HCT116 (cell line): Measurements from ENCODE around the gene PCCA. TPM values are rescaled to one million over a fixed set of nuclear protein-coding genes. Genes with fewer than 3 reads are reported as not detected.

Source experiments
- ATAC-seq: fragments of 200-7000 bp; cut with Tn5 transposase; 2 replicates; pipeline ENCODE4 v1.9.1; 2020; ENCODE audit warnings: mild to moderate bottlenecking, moderate library complexity
- BruUV-seq: library from RNA; stranded (reverse); fragments of 400-500 nt; replicated peaks from 2 replicates; lab custom pipeline; 2021; lab: Mats Ljungman, UMichigan
- CTCF ChIA-PET: fragments of 300-600 bp; sonication (Branson Sonifier 250); formaldehyde crosslinking; loops from one replicate; lab custom pipeline; 2021; ENCODE audit warnings: antibody characterized with exemption; lab: Charles Lee
- POLR2A ChIA-PET: fragments of 300-600, 350-600 bp; sonication (Branson Sonifier 250); formaldehyde crosslinking; loops from one replicate; lab custom pipeline; 2021; ENCODE audit warnings: antibody characterized with exemption; lab: Charles Lee
- RAD21 ChIA-PET, 2 experiments: fragments of 300-600 bp; sonication (Branson Sonifier 250); formaldehyde crosslinking; loops; one replicate each; lab custom pipeline; 2023; ENCODE audit warnings: low total read pairs in 2 of 2; ENCODE audit not compliant: uncharacterized antibody in 2 of 2, unreplicated experiment in 2 of 2, low non-redundant PET in 1 of 2; lab: Charles Lee
- DNase-seq: peaks from one replicate; pipeline ENCODE4 v3.0.0-alpha.2; 2010; ENCODE audit warnings: low read depth, low spot score
- H2AFZ ChIP-seq: fragments of 200-600 bp; shearing (Covaris generic), sonication (generic); 2 replicates; pipeline ENCODE4 v1.6.1; 2017; ENCODE audit warnings: low read depth, mixed run types, mixed read lengths, antibody characterized with exemption, low read length; ENCODE audit not compliant: poor library complexity, severe bottlenecking
- H3K27ac ChIP-seq: 2 replicates; pipeline ENCODE4 v1.5.1; 2012; ENCODE audit warnings: low read depth, low read length
- H3K27me3 ChIP-seq: fragments of 200-600 bp; sonication (generic); 2 replicates; pipeline ENCODE4 v1.6.1; 2016; ENCODE audit warnings: mixed run types, low read length, mixed read lengths; ENCODE audit not compliant: insufficient read depth
- H3K36me3 ChIP-seq, 2 experiments: fragments of 200-500 bp in 1 of 2; fragments of 200-600 bp in 1 of 2; sonication (Bioruptor generic) in 1 of 2; sonication (generic) in 1 of 2; 2 replicates each; pipeline versions ENCODE4 v1.5.1 to v1.6.1; 2014 to 2016; ENCODE audit warnings: low read length in 2 of 2, inconsistent platforms in 1 of 2, mixed read lengths in 1 of 2, mixed run types in 1 of 2; ENCODE audit not compliant: insufficient read depth in 2 of 2, control insufficient read depth in 1 of 2
- H3K4me1 ChIP-seq, 2 experiments: fragments of 200-600 bp in 1 of 2; sonication (generic) in 1 of 2; 2 replicates each; pipeline versions ENCODE4 v1.5.1 to v1.6.1; 2012 to 2017; ENCODE audit warnings: low read length in 2 of 2, inconsistent platforms in 1 of 2, mild to moderate bottlenecking in 1 of 2, mixed read lengths in 1 of 2, mixed run types in 1 of 2, moderate library complexity in 1 of 2; ENCODE audit not compliant: insufficient read depth in 2 of 2, control insufficient read depth in 1 of 2
- H3K4me2 ChIP-seq: fragments of 200-600 bp; sonication (generic); 2 replicates; pipeline ENCODE4 v1.6.1; 2017; ENCODE audit warnings: mixed run types, low read length, mixed read lengths
- H3K4me3 ChIP-seq, 2 experiments: fragments of 200-600 bp in 1 of 2; sonication (generic) in 1 of 2; replicated peaks in 1 of 2; 2 replicates each; pipeline ENCODE4 v1.5.1; 2011 to 2016; ENCODE audit warnings: low read length in 2 of 2, control low read depth in 1 of 2, low read depth in 1 of 2, mild to moderate bottlenecking in 1 of 2, mixed read lengths in 1 of 2, mixed run types in 1 of 2
- H3K79me2 ChIP-seq: fragments of 200-600 bp; sonication (generic); 2 replicates; pipeline ENCODE4 v1.6.1; 2017; ENCODE audit warnings: mild to moderate bottlenecking, mixed run types, low read length, moderate library complexity, mixed read lengths; ENCODE audit not compliant: insufficient read depth
- H3K9ac ChIP-seq: fragments of 200-600 bp; sonication (generic); 2 replicates; pipeline ENCODE4 v1.6.1; 2016; ENCODE audit warnings: low read length, mixed read lengths
- H3K9me2 ChIP-seq: fragments of 200-600 bp; sonication (generic), shearing (Covaris generic); 2 replicates; pipeline ENCODE4 v1.6.1; 2017; ENCODE audit warnings: mixed run types, mild to moderate bottlenecking, moderate library complexity; ENCODE audit not compliant: insufficient read depth
- H3K9me3 ChIP-seq, 2 experiments: fragments of 200-500 bp in 1 of 2; fragments of 200-600 bp in 1 of 2; sonication (Bioruptor generic) in 1 of 2; sonication (generic) in 1 of 2; 2 replicates each; pipeline ENCODE4 v1.6.1; 2014 to 2017; ENCODE audit warnings: low read length in 2 of 2, mixed read lengths in 2 of 2, inconsistent platforms in 1 of 2, low read depth in 1 of 2, mild to moderate bottlenecking in 1 of 2, mixed run types in 1 of 2, moderate library complexity in 1 of 2; ENCODE audit not compliant: control insufficient read depth in 1 of 2, insufficient read depth in 1 of 2
- H4K20me1 ChIP-seq: fragments of 200-600 bp; sonication (generic), shearing (Covaris generic); 2 replicates; pipeline ENCODE4 v1.6.1; 2017; ENCODE audit warnings: mixed run types, mild to moderate bottlenecking, moderate library complexity; ENCODE audit not compliant: insufficient read depth
- CBX3 ChIP-seq: IDR thresholded peaks from 2 replicates; pipeline ENCODE4 v1.6.1; 2012; ENCODE audit warnings: low read depth
- CEBPB ChIP-seq: IDR thresholded peaks from 2 replicates; pipeline ENCODE4 v1.6.1; 2012; ENCODE audit warnings: low read depth
- EGR1 ChIP-seq: IDR thresholded peaks from 2 replicates; pipeline ENCODE4 v1.6.1; 2012; ENCODE audit warnings: low read depth
- EZH2 ChIP-seq: fragments of 200-600 bp; sonication (generic); IDR thresholded peaks from 2 replicates; pipeline ENCODE4 v1.6.1; 2017; ENCODE audit warnings: antibody characterized with exemption, mixed run types
- FOSL1 ChIP-seq: IDR thresholded peaks from 2 replicates; pipeline ENCODE4 v1.6.1; 2012; ENCODE audit warnings: low read depth
- JUND ChIP-seq: IDR thresholded peaks from 2 replicates; pipeline ENCODE4 v1.6.1; 2012
- POLR2AphosphoS5 ChIP-seq: IDR thresholded peaks from 2 replicates; pipeline ENCODE4 v1.6.1; 2011; ENCODE audit warnings: mild to moderate bottlenecking, low read depth, low read length, moderate library complexity
- RAD21 ChIP-seq: IDR thresholded peaks from 2 replicates; pipeline ENCODE4 v1.6.1; 2012; ENCODE audit warnings: low read depth, mild to moderate bottlenecking
- SP1 ChIP-seq: IDR thresholded peaks from 2 replicates; pipeline ENCODE4 v1.6.1; 2012; ENCODE audit warnings: low read depth
- TCF7L2 ChIP-seq: IDR thresholded peaks from 2 replicates; pipeline ENCODE4 v1.7.0; 2011; ENCODE audit warnings: borderline replicate concordance, inconsistent platforms; ENCODE audit not compliant: insufficient read depth, insufficient read length; ENCODE audit errors: extremely low read depth
- YY1 ChIP-seq: IDR thresholded peaks from 2 replicates; pipeline ENCODE4 v1.6.1; 2011; ENCODE audit warnings: low read length, low read depth, moderate library complexity, mild to moderate bottlenecking; ENCODE audit not compliant: insufficient replicate concordance; ENCODE audit errors: extremely low read depth
- intact Hi-C: fragments of 100-400 bp; cut with micrococcal nuclease; formaldehyde crosslinking; loops from 2 replicates; pipeline ENCODE4 v1.10.0; 2022
- total RNA-seq: library from RNA; stranded (reverse); gene quantifications from one replicate; pipeline ENCODE4 v1.2.1, GENCODE V29; 2021; ENCODE audit not compliant: unreplicated experiment
- TF ChIP-seq, protein P1 (sequence below): IDR thresholded peaks from 2 replicates; pipeline ENCODE4 v1.6.1; 2012; ENCODE audit warnings: low read depth
- TF ChIP-seq, protein P2 (sequence below), 3 experiments: fragments of 200-600 bp in 1 of 3; sonication (generic) in 1 of 3; IDR thresholded peaks in 2 of 3; conservative IDR thresholded peaks in 1 of 3; 2 replicates each; pipeline ENCODE4 v1.5.1; 2012 to 2017; ENCODE audit warnings: low read depth in 2 of 3, low read length in 2 of 3, antibody characterized with exemption in 1 of 3, borderline replicate concordance in 1 of 3, control low read depth in 1 of 3, mild to moderate bottlenecking in 1 of 3, mixed read lengths in 1 of 3, mixed run types in 1 of 3, moderate library complexity in 1 of 3; ENCODE audit not compliant: insufficient read depth in 1 of 3

The PCCA gene
- total RNA-seq, 1 experiment from 2014 or later = 23.0 TPM

DNA sequence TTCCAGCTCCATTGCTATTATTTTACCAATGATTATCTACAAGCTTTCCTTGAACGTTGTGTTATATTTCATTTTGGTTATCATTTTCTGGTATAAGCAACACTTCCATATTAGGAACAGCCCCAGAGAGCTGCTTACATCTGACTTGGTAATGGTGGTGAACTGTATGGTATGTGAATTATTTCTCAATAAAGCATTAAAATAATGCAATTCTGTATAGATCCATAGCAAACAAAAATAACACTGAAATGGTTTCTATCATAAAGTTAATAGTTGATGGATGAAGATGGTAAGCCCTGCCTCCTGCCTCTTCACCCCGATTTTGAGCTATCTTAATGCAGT is 472.2 kb downstream of the PCCA start:
- Histone ChIP-seq H3K9ac (no peak overlapping the region), H3K4me1 (peaks cover 0 to 2% of the 10 kb centered on the region in 2 experiments; a peak in 1 of 4 replicates)
- BruUV-seq = no TSS peak
- TF ChIP-seq CBX3 (no peak), JUND (no peak), EZH2 (no peak), POLR2AphosphoS5 (no peak), EGR1 (no peak)
- TF ChIP-seq, all 23 proteins: peak for 0
- Histone ChIP-seq H3K27me3 (no peaks in the 10 kb centered on the region), H4K20me1 (no peaks in the 10 kb centered on the region), H3K27ac (no peak overlapping the region), H3K4me2 (no peak overlapping the region), H2AFZ (no peak overlapping the region), H3K79me2 (no peaks in the 10 kb centered on the region), H3K9me2 (no peaks in the 10 kb centered on the region), H3K4me3 (no peak overlapping the region), H3K9me3 (no peaks in the 10 kb centered on the region), H3K36me3 (no peaks in the 10 kb centered on the region)
- CTCF ChIA-PET = no interaction called here
- POLR2A ChIA-PET = no interaction called here
- RAD21 ChIA-PET = no interaction called here
- ATAC-seq (no peak), DNase-seq (no peak)
- intact Hi-C loops = no loop called here

DNA sequence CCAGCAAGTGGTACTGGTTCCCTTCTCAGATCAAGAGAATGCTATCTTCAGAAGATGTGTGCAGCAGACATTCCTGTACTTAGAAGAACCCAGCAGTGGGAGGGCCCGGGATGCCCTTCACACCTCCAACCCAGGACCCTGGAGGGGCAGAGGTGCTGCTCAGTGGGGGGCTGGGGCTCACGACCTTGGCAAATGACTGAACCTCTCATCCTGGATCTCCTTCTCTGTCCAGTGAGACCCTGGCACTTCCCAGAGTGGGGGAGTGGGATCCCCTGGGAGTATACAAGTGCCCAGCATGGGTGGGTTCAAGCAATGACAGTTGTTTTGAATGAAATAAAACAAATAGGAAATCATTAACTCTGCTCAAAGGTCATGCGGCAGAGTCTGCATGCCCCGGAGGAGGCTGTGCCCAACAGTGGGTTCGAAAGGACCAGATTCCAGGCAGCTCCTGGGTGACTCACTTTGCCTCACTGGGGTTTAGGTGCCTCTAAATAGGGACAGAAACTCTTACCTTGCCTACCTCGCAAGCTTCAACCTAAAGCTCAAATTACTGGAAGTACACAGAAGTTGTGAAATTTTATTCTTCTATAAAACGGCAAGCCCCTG is 472.8 kb downstream of the PCCA start:
- H3K27ac ChIP-seq = no peak overlapping the region
- no peak overlapping the region for H3K4me3 ChIP-seq
- no peaks in the 10 kb centered on the region for H3K27me3 ChIP-seq
- ATAC-seq = no peak
- TF ChIP-seq CEBPB = no peak
- TF ChIP-seq, protein P1, sequence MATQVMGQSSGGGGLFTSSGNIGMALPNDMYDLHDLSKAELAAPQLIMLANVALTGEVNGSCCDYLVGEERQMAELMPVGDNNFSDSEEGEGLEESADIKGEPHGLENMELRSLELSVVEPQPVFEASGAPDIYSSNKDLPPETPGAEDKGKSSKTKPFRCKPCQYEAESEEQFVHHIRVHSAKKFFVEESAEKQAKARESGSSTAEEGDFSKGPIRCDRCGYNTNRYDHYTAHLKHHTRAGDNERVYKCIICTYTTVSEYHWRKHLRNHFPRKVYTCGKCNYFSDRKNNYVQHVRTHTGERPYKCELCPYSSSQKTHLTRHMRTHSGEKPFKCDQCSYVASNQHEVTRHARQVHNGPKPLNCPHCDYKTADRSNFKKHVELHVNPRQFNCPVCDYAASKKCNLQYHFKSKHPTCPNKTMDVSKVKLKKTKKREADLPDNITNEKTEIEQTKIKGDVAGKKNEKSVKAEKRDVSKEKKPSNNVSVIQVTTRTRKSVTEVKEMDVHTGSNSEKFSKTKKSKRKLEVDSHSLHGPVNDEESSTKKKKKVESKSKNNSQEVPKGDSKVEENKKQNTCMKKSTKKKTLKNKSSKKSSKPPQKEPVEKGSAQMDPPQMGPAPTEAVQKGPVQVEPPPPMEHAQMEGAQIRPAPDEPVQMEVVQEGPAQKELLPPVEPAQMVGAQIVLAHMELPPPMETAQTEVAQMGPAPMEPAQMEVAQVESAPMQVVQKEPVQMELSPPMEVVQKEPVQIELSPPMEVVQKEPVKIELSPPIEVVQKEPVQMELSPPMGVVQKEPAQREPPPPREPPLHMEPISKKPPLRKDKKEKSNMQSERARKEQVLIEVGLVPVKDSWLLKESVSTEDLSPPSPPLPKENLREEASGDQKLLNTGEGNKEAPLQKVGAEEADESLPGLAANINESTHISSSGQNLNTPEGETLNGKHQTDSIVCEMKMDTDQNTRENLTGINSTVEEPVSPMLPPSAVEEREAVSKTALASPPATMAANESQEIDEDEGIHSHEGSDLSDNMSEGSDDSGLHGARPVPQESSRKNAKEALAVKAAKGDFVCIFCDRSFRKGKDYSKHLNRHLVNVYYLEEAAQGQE = no peak
- TF ChIP-seq SP1 = no peak
- TF ChIP-seq RAD21 = no peak
- no peak for TF ChIP-seq TCF7L2
- TF ChIP-seq, protein P2, sequence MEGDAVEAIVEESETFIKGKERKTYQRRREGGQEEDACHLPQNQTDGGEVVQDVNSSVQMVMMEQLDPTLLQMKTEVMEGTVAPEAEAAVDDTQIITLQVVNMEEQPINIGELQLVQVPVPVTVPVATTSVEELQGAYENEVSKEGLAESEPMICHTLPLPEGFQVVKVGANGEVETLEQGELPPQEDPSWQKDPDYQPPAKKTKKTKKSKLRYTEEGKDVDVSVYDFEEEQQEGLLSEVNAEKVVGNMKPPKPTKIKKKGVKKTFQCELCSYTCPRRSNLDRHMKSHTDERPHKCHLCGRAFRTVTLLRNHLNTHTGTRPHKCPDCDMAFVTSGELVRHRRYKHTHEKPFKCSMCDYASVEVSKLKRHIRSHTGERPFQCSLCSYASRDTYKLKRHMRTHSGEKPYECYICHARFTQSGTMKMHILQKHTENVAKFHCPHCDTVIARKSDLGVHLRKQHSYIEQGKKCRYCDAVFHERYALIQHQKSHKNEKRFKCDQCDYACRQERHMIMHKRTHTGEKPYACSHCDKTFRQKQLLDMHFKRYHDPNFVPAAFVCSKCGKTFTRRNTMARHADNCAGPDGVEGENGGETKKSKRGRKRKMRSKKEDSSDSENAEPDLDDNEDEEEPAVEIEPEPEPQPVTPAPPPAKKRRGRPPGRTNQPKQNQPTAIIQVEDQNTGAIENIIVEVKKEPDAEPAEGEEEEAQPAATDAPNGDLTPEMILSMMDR (IDR thresholded peaks at IDR 0.05 in 2 of 3, conservative IDR thresholded peaks at IDR 0.05 in 1 of 3; ENCODE audit: borderline replicate concordance in 1 of 3, insufficient read depth in 1 of 3, low read depth in 2 of 3, low read length in 2 of 3) = no peak
- TF ChIP-seq FOSL1 = no peak
- no peak for TF ChIP-seq EGR1
- TF ChIP-seq CBX3 = no peak
- no peak for TF ChIP-seq EZH2
- no peak for TF ChIP-seq YY1
- no peaks in the 10 kb centered on the region for H3K9me3 ChIP-seq
- intact Hi-C loops = no loop called here
- peaks cover 0 to 8% of the 10 kb centered on the region in 2 experiments; a peak in 1 of 4 replicates for H3K4me1 ChIP-seq
- no peaks in the 10 kb centered on the region for H3K36me3 ChIP-seq
- ChIA-PET CTCF (no interaction called here), RAD21 (no interaction called here), POLR2A (no interaction called here)
- BruUV-seq = no TSS peak
- H3K9ac ChIP-seq = no peak overlapping the region
- no peaks in the 10 kb centered on the region for H3K79me2 ChIP-seq
- no peak for DNase-seq
- no peak overlapping the region for H3K4me2 ChIP-seq
- H2AFZ ChIP-seq = no peak overlapping the region
- no peaks in the 10 kb centered on the region for H4K20me1 ChIP-seq
- H3K9me2 ChIP-seq = no peaks in the 10 kb centered on the region
